ENCODE data around the gene CACNA2D4.
"Not testable (repeated sequence)": the region's sequence is repeated elsewhere in the genome, so short reads cannot be mapped to it uniquely, and the experiment has no call there.

Gene CACNA2D4

DNA sequence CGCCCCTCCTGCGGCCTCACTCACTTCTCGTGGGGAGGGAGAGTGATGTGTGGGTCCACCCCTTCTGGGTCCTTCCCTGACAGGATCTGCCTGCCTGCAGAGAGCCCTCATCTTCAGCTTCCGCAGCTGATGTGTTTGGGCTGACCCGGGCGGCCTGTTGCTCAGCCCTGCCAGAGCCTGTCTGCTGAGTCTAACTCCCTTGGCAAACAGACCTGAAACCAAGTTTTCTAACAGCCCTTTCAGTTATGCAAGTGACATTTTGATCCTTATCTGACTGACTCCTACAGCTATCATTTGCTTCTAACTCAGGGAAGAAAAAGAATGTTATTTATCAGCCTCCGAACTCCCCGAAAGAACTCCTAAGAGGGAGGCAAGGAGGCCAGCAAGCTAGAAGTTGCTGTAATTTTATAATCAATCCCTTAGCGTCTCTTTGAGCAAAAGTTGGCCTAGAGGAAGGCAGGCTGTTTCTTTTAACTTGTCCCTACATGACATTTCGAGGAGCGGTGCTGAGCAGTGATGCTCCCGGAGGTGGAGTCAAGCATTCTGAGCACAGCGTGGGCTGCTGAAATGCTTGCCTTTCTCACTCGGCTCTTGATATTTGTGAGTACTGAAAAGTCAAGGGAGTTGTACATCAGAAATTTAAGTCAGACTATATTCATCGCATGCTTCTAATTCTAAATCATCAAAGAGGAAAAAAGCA is 31.5 kb upstream of the CACNA2D4 start:
- Histone ChIP-seq H3K27ac (no peak overlapping the region), H3K4me3 (no peak overlapping the region)
- TF ChIP-seq, protein P1, sequence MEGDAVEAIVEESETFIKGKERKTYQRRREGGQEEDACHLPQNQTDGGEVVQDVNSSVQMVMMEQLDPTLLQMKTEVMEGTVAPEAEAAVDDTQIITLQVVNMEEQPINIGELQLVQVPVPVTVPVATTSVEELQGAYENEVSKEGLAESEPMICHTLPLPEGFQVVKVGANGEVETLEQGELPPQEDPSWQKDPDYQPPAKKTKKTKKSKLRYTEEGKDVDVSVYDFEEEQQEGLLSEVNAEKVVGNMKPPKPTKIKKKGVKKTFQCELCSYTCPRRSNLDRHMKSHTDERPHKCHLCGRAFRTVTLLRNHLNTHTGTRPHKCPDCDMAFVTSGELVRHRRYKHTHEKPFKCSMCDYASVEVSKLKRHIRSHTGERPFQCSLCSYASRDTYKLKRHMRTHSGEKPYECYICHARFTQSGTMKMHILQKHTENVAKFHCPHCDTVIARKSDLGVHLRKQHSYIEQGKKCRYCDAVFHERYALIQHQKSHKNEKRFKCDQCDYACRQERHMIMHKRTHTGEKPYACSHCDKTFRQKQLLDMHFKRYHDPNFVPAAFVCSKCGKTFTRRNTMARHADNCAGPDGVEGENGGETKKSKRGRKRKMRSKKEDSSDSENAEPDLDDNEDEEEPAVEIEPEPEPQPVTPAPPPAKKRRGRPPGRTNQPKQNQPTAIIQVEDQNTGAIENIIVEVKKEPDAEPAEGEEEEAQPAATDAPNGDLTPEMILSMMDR (IDR thresholded peaks at IDR 0.05) = no peak
- no peak for DNase-seq (ENCODE audit: low spot score)

- H3K27ac ChIP-seq = no peak overlapping the region
- TF ChIP-seq, protein P1 (IDR thresholded peaks at IDR 0.05) = no peak
- DNase-seq (ENCODE audit: low spot score) = no peak
- H3K4me3 ChIP-seq = no peak overlapping the region
Measured at GRCh38 chr12:1948883-1949282, 30.4 kb upstream of the CACNA2D4 start.

GRCh38 chr12:1947081-1947480 is 28.6 kb upstream of the CACNA2D4 start:
- Histone ChIP-seq H3K4me3 (no peak overlapping the region), H3K27ac (no peak overlapping the region)
- no peak for DNase-seq (ENCODE audit: low spot score)
- TF ChIP-seq, protein P1 (IDR thresholded peaks at IDR 0.05) = no peak

- no peak overlapping the region for H3K27ac ChIP-seq
- no peak for DNase-seq (ENCODE audit: low spot score)
- H3K4me3 ChIP-seq = no peak overlapping the region
- TF ChIP-seq, protein P1 (IDR thresholded peaks at IDR 0.05) = no peak
Measured at GRCh38 chr12:1946296-1946695, 27.8 kb upstream of the CACNA2D4 start.

DNA sequence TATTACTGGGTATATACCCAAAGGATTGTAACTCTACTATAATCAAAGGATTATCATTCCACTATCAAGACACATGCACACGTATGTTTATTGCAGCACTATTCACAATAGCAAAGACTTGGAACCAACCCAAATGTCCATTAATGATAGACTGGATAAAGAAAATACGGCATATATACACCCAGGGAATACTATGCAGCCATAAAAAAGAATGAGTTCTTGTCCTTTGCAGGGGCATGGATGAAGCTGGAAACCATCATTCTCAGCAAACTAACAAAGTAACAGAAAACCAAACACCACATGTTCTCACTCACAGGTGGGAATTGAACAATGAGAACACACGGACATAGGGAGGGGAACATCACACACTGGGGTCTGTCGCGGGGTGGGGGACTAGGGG is 27.1 kb upstream of the CACNA2D4 start:
- not testable (repeated sequence) for H3K27ac ChIP-seq; DNase-seq (ENCODE audit: low spot score); H3K4me3 ChIP-seq

DNA sequence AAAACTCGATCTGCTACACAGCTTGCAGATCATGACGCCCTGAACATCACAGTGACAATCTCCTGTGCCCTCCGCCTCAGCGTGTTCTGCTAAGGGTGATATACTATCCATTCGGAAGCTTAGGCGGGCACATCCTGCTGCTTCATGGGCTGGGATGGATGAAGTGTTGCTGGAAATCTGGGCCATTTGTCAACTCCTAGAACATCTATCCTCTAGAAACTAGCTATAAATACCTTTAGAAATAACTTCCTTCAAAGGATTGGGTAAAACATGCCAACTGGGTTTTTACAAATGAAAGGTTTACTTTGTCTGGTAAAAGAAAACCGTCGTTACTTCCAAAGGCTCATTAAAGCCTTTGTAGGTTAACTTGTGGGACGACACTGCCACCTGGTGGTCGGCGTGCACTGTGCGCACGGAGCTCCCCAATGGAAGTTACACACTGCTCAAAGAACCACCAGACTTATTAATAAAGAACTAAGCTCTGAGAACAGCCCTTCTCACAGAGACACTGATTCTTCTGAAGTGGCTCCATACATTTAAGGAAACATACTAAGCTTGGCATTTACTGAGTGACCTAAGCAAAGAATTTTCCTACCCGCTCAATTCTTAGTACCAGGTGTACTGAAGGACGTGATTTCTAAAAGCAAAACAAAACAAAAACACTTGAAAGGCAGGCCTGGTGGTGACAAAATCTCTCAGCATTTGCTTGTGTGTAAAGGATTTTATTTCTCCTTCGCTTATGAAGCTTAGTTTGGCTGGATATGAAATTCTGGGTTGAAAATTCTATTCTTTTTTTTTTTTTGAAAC is 21.6 kb upstream of the CACNA2D4 start:
- H3K4me3 ChIP-seq = peak overlapping the region; percentile 24
- peak overlapping the region in 1 of 2 donors; percentile 39 for H3K27ac ChIP-seq
- no peak for DNase-seq (ENCODE audit: low spot score)
- TF ChIP-seq, protein P1 (IDR thresholded peaks at IDR 0.05) = peak; percentile 91

DNA sequence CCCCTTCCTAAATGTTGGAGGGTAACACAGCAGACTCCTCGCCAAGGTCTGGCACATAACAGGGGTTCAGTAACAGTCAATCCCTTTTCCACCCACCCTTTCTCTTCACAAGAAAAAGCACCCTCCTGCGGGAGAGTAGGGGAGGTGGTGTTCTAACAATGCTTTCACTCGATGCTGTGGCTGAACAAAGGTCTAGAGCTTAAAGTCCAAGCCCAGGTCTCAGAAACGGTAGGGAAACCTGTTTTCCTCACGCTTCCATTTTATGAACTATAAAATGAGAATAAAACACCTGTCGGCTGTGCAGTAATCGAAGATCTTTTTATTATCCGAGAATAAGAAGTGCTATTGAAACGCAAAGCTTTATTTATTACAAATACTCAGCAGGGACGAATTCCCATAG is 20.9 kb upstream of the CACNA2D4 start:
- DNase-seq (ENCODE audit: low spot score) = no peak
- no peak overlapping the region for H3K4me3 ChIP-seq
- H3K27ac ChIP-seq = peak overlapping the region in 1 of 2 donors; percentile 39
- TF ChIP-seq, protein P1 (IDR thresholded peaks at IDR 0.05) = no peak

Data from coronary artery (tissue), 2 donors.